DMS153 treated with DMSO at 0.1 percent for 48 hours (cell line): ENCODE data around the gene MUC6.

Experiments
- DNase-seq: peaks from one replicate; lab custom pipeline; 2025; ENCODE audit not compliant: unreplicated experiment; lab: John Stamatoyannopoulos, UW

MUC6 gene

GRCh38 chr11:1037506-1038055 lies 1.1 kb upstream of the MUC6 start:
- DNase-seq, result no peak

GRCh38 chr11:1036931-1037330 lies 413 bp upstream of the MUC6 start:
- DNase-seq, result no peak

DNA sequence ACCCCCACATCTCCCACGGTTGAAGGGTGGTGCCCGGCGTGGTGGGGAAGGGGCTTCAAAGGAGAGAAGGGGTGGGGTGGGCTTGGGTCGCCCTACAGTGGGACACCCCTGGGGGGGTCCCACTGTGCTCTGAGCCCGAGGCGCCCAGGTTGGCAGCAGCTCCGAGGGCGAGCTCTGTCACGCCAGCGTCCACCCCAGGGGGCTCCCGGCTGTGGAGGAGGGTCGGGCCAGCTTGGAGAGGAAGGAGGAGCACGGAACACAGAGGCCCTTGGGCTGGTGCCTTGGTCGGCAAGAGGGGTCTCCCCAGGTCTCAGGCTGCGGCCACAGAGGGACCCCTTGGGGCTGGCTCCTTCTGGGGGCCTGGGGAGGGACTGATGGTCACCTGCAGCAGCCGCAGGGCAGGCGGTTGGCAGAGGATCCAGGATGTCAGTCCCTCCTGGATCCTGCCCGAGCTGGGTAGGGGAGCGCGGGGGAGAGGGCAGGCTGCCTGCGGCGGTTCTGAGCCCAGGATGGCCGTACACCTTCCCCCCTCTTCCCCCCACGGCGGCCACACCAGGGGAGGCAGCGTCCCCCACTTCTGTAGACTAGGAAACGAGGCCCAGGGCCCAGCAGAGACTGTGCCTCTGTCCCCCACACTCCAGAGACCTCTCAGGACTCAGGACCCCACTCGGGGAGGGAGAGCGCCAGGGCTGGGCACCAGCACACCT lies 788 bp downstream of the MUC6 start:
- DNase-seq, result no peak

DNA sequence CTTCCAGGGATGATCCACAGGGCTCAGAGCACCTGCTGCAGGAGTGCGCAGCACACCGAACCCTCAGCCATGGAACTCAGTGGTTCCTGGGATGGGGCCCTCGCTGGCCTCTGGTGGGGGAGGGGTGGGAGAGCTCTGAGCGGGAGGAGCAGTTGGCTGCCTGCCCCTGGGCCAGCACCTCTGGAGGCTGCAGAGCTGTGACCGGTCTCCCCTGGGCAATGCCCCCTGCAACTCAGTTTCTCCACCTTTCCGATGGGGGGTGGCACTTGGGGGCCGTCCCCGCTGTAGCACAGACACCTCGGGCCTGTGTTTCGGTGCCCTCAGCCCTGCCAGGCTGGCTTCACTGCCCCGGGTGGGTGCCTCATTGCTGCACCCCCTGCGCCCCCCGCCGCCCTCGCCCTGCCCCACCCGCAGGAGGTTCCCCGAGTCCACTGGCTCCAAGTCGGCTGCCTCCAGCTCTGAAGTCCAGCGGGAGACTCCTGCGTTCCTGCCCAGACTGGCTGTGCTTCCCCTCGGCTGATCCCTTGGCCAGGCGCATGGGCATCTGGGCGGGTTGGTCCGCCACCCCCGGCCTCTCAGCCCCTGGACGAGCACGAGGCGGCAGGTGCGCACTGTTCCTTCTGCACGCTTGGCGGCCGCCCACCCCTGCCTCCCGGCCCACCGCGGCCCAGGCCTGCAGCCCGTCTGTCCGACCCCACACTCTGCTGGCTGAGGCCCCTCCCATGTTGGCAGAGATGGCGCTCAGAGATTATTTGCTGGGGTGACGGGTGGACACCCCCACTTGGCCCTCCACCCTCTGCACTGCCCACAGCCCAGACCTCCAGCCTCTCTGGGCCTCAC lies 1.8 kb downstream of the MUC6 start:
- no peak for DNase-seq

GRCh38 chr11:1034001-1034400 lies 2.5 kb downstream of the MUC6 start:
- DNase-seq, result no peak

DNA sequence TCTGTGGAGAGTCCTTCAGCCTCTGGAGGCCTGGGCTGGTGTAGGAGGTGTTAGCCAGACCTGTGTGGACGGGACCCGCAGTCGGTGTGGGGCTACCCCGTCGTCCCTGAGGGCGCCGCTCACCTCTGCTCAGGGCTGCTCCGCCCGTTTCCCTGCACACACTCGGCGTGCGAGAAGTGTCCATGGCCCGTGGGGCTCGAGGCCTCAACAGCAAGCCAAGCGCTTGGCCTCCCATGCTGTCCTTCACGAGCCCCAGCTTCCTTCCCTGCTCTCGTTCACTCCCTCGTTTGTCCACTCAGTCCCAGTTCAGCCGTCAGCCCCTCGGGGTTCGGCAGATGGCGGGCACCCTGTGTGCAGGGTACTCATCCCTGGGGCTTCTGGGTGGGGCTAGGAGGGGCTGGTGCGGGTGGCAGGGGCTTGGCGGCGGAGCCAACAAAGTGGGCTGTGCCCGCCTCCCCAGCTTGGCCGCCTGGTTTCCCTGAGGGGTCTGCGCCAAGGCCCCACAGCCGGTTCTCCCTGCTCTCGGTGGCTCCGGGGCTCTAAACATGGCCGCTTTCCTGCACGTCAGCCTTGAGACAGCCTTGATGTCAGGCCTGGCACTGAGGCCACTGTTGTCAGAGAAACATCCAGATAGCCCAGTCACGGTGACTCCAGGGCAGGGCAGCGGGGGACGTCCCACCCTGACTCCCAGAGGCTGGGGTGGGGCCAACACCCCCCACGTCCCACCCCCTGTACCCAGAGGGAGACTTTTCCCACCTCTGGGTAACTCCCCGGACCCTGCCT lies 3.3 kb downstream of the MUC6 start:
- no peak for DNase-seq

- DNase-seq, result no peak
Measured at GRCh38 chr11:1032310-1032891, 4.1 kb downstream of the MUC6 start.

DNA sequence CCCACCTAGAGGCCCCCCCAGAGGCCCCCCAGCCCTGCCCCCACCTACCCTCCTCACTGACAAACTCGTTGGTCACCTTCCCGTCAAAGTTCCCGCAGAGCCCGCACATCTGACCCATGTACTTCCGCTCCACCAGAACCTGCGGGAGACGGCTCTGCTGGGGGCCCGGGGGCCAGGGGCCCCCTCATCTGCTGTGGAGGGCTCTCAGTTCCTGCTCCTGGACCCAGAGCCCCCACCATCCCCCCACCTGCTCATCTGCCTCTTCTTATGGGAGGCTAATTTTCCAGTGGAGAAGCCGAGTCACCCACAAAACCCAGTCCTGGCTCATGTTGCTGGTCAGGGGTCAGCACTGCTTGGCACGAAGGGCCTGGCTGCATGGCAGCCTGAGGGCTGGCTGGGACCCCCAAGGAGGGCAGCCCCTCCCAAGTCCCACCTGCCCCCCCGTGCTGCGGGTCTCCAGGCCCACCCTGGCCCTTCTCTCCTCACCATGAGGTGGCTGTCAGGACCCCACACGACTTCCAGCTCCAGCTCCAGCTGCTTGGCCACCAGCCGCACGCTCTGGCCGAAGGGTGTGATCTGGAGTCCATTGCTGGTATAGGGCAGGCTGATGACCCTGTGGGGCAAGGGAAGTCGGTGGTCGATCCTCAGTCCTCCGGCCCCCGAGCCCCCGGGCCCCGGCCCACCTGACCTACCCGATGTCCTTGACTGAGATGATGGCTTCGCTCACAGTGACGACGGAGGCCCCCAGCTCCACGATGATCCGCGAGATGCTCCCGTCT lies 5.2 kb downstream of the MUC6 start:
- DNase-seq, result no peak

DNA sequence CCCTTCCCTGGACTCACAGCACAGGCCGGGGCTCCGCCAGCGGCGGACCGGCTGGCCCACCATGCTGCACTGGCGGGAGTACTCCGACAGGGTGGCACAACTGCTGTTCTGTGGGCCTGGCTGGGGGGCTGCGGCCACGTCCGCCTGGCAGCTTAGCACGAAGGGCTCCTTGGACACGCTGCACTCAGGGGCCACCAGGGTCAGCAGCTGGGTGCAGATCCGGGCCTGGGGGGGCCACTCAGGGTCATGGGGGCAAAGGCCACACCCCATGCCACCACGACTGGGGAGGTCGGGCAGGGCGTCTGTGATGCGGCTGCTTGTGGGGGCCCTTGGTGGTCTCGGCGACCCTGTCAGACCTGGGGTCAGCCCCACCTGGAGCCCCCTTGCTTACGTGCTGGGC lies 6.0 kb downstream of the MUC6 start:
- no peak for DNase-seq

DNA sequence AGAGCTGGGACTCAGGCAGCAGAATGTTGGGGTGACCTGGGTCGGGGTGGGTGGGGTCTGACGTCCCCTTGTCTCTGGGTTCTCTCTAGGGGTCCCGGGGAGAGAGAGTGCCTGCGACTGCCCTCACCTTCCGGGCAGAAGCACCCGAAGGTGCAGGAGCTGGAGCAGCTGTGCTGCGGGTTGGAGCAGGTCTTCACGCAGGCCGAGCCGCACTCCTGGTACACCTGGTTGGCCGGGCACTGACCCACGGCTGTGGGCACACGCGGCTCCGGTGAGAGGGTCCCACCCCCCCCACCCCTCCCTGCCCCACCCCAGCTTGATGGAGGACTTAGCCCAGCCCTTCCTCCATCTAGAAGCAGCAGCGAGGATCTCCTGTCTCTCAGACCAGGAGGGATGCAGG lies 6.4 kb downstream of the MUC6 start:
- DNase-seq, result no peak

- DNase-seq, result no peak
Measured at GRCh38 chr11:1029654-1030053, 6.9 kb downstream of the MUC6 start.

GRCh38 chr11:1029051-1029450 lies 7.5 kb downstream of the MUC6 start:
- no peak for DNase-seq

DNA sequence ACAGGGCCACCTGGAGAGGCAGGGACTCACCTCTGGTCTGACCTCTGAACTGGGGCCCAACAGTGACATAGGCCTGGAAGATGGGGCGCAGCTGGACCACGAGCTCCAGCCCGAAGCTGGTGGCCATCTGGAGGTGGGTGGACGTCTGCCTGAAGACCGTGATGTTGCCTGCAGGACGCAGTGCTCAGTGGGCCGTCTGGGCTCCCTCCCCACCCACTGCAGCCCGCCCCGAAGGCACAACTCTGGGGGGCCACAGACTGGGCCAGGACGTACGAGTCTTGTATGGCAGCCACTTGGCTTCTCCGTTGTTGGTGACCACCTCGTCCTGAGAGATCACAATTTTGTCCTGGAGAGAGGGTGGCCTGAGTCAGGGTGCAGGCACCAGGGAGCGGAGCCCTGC lies 7.9 kb downstream of the MUC6 start:
- no peak for DNase-seq

DNA sequence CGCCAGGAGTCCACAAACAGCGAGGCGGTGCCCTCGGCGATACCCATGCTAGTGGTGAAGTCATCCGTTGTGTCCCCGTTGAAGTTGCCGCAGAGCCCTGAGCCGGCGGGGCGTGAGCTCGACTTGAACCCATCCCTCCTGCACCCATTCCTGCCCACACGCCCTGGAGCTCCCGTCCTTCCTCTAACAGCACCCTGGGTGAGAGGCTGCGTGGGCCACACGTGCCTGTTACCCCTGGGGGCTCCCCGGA lies 8.3 kb downstream of the MUC6 start:
- no peak for DNase-seq

DNA sequence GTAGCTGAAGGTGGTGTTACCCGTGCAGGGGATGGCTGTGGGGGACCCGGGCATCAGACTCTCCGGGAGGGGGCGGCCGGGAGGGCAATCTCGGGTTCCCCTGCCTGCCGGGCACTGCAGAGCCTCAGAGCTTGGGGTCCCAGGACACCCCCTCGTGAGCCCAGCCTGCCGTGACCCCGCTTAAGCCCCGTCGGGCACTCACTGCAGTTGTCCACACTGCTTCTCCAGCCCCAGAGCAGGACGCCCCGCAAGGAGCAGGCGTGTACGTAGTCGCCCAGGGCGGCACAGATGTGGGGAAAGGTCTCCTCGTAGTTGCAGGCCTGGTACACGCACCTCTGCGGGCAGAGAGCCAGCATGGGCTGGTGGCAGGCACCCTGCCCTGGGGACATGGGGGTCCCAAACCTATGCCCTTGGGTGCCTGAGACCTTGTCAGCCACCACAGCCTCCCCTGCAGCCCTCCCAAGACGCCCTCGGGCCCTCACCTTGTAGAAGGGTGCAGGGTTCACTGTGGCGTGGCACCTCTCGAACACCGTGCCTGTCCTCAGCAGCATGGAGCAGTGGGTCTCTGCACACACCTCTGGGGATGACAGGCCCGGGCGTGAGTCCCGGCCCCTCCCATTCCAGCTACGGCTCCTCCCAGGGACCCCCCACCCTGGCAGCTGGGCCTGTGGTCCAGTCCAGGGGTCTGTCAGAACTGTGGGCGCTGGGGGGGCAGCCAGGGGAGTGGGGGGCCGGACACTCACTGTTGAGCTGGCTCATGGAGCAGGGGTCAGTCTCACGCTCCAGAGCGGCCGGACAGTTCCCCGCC lies 8.8 kb downstream of the MUC6 start:
- no peak for DNase-seq

- no peak for DNase-seq
Measured at GRCh38 chr11:1026641-1027482, 9.7 kb downstream of the MUC6 start.

- DNase-seq, result no peak
Measured at GRCh38 chr11:1026163-1026450, 10.4 kb downstream of the MUC6 start.

GRCh38 chr11:1025410-1026162 lies 10.9 kb downstream of the MUC6 start:
- DNase-seq, result no peak
